Thyroid gland (tissue), 4 donors: ENCODE data around the gene ELMO1.

ENCODE experiments used
- POLR2A ChIP-seq, 2 donors: fragments of 450-650 bp; IDR thresholded peaks; one replicate each; pipeline ENCODE4 v1.6.1; 2017; ENCODE audit warnings: antibody characterized with exemption in 2 of 2, mild to moderate bottlenecking in 2 of 2, moderate library complexity in 1 of 2
- TF ChIP-seq, protein P1 (sequence below), 6 experiments: fragments of 200-600 bp in 3 of 6; fragments of 450-650 bp in 3 of 6; sonication (generic) in 3 of 6; IDR thresholded peaks; one replicate each; pipeline ENCODE4 v1.5.1; 2016 to 2019; ENCODE audit warnings: antibody characterized with exemption in 6 of 6, mild to moderate bottlenecking in 2 of 6, inconsistent platforms in 1 of 6, moderate library complexity in 1 of 6

DNA sequence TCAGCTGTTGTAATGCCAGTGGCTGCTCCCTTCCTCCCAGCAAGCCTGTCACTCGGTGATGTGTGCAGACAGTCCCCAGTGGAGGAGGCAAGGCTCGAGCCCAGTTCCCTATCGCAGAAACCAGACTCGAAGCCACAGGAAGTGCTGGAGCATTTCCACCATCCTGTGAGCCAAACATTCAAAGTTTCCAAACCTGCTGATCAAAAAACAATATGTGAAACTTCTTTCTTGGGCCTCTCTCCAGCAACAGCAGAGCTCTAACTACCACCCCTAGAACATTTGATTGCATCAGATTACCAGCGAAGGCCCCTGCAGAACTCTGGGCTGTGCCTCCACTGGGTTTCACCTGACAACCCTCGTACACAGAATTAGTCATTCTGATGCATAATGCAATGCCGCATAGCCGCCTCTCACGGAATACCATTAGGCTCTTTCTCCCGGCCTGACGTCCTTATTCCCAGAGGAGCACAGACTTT lies 94.0 kb downstream of the ELMO1 start:
- TF ChIP-seq, protein P1, sequence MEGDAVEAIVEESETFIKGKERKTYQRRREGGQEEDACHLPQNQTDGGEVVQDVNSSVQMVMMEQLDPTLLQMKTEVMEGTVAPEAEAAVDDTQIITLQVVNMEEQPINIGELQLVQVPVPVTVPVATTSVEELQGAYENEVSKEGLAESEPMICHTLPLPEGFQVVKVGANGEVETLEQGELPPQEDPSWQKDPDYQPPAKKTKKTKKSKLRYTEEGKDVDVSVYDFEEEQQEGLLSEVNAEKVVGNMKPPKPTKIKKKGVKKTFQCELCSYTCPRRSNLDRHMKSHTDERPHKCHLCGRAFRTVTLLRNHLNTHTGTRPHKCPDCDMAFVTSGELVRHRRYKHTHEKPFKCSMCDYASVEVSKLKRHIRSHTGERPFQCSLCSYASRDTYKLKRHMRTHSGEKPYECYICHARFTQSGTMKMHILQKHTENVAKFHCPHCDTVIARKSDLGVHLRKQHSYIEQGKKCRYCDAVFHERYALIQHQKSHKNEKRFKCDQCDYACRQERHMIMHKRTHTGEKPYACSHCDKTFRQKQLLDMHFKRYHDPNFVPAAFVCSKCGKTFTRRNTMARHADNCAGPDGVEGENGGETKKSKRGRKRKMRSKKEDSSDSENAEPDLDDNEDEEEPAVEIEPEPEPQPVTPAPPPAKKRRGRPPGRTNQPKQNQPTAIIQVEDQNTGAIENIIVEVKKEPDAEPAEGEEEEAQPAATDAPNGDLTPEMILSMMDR (IDR thresholded peaks at IDR 0.05) = no peak
- no peak for TF ChIP-seq POLR2A (IDR thresholded peaks at IDR 0.05)
